COLO829 (cell line): ENCODE results near the gene DIP2C.
"Not testable (repeated sequence)": the region's sequence is repeated elsewhere in the genome, so short reads cannot be mapped to it uniquely, and the experiment has no call there.

Experiments
- DNase-seq: peaks from one replicate; pipeline ENCODE4 v3.0.0; 2012; ENCODE audit warnings: low spot score

DIP2C gene

GRCh38 chr10:351770-352334 lies 337.6 kb downstream of the DIP2C start:
- no peak for DNase-seq

- DNase-seq = no peak
Observed at GRCh38 chr10:350981-351501, 338.4 kb downstream of the DIP2C start.

- DNase-seq = no peak
Observed at GRCh38 chr10:349081-349480, 340.4 kb downstream of the DIP2C start.

- DNase-seq = no peak
Observed at GRCh38 chr10:348456-348855, 341.0 kb downstream of the DIP2C start.

- DNase-seq = not testable (repeated sequence)
Observed at GRCh38 chr10:347774-348173, 341.7 kb downstream of the DIP2C start.

- DNase-seq = not testable (repeated sequence)
Observed at GRCh38 chr10:347190-347589, 342.3 kb downstream of the DIP2C start.

GRCh38 chr10:344582-345200 lies 344.8 kb downstream of the DIP2C start:
- DNase-seq = no peak

- no peak for DNase-seq
Observed at GRCh38 chr10:343231-344220, 345.9 kb downstream of the DIP2C start.

- DNase-seq = no peak
Observed at GRCh38 chr10:341081-341740, 348.3 kb downstream of the DIP2C start.

- no peak for DNase-seq
Observed at GRCh38 chr10:340646-341045, 348.8 kb downstream of the DIP2C start.

- no peak for DNase-seq
Observed at GRCh38 chr10:339038-339391, 350.5 kb downstream of the DIP2C start.

- no peak for DNase-seq
Observed at GRCh38 chr10:338171-339037, 351.1 kb downstream of the DIP2C start.

- no peak for DNase-seq
Observed at GRCh38 chr10:336247-336646, 353.2 kb downstream of the DIP2C start.

- DNase-seq = no peak
Observed at GRCh38 chr10:335151-335800, 354.2 kb downstream of the DIP2C start.

GRCh38 chr10:331186-331585 lies 358.3 kb downstream of the DIP2C start:
- DNase-seq = no peak

GRCh38 chr10:329361-330099 lies 359.9 kb downstream of the DIP2C start:
- DNase-seq = peak; percentile 62

- DNase-seq = no peak
Observed at GRCh38 chr10:327889-328852, 361.3 kb downstream of the DIP2C start.

- DNase-seq = no peak
Observed at GRCh38 chr10:326894-327635, 362.4 kb downstream of the DIP2C start.
